ENCODE data around the gene CLDN22.

The CLDN22 gene

DNA sequence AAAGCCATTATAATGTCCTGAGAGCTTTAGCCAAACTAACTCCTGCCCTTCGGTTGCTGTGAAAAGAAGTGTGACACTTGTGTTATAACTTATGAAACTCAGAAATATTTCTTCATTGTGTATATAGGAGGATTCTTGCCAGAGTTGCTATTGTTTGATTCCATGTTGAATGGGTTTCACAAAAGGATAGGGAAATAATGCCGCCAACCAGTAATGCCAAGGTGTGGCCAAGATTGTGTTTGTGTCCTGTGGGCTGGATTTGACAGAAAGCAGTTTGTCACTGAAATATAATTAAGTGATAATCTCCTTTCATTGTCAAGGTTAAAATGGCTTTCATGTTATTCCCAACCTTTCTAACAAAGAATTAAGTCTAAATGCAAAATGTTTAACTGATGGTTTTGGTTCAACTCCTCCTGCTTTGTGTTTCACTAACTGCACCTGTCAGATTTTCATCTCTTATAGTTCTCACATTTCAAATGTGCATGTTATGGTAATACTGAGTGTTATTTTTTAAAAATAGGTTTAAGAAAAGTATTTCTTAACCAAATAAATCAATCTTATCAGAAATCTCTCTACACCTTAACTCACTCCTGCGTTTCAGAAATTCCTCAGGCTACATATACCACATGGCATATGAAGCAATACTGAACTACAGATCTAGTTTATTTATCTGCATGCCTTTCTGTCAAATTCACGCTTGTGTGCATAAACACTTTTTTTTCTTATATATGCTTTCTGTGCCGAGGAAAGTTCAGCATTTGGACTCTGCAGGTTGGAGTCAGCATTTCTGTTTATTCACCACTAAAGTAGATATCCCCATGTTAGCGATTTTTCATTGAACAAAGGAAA lies at the start of gene CLDN22:
Gene CLDN22, minus strand, starts transcription at position 66 of the 849 bp plus-strand sequence. Its CDS starts 58 bp downstream, at position 8.
- TF ChIP-seq, protein P1, sequence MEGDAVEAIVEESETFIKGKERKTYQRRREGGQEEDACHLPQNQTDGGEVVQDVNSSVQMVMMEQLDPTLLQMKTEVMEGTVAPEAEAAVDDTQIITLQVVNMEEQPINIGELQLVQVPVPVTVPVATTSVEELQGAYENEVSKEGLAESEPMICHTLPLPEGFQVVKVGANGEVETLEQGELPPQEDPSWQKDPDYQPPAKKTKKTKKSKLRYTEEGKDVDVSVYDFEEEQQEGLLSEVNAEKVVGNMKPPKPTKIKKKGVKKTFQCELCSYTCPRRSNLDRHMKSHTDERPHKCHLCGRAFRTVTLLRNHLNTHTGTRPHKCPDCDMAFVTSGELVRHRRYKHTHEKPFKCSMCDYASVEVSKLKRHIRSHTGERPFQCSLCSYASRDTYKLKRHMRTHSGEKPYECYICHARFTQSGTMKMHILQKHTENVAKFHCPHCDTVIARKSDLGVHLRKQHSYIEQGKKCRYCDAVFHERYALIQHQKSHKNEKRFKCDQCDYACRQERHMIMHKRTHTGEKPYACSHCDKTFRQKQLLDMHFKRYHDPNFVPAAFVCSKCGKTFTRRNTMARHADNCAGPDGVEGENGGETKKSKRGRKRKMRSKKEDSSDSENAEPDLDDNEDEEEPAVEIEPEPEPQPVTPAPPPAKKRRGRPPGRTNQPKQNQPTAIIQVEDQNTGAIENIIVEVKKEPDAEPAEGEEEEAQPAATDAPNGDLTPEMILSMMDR (IDR thresholded peaks at IDR 0.05; ENCODE audit: control extremely low read depth, extremely low read depth, low read depth, missing control alignments): no peak
- CTCF ChIA-PET: interaction anchor here (1.0 to 1.3 kb wide), 2 partner anchors 12 to 22 kb away, joined by 3 read pairs; no protein-coding TSS in a partner anchor
- POLR2A ChIA-PET: no interaction called here
- no peak for DNase-seq (ENCODE audit: extremely low spot score)

DNA sequence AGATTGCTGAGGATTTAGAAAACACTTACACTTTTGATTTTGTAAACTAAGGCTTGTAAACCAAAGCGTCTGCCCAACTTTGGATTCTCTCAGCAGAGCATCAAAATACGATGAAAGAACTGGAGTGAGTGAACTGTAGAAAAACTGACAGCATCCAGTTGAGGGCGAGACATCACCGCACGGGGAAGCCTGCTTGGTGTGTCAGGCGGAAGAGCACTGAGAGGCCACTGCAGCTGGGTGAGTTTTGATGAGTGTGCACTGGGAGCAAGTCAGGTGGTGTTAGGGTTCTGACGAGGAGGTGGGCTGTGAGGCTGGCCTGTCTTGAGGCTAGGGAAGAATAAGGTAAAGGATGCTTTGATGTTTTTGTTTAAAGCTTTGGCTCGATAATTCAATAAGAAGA lies 49.0 kb upstream of the CLDN22 start:
- CTCF ChIA-PET: no interaction called here
- TF ChIP-seq, protein P1 (IDR thresholded peaks at IDR 0.05; ENCODE audit: control extremely low read depth, extremely low read depth, low read depth, missing control alignments): no peak
- POLR2A ChIA-PET: no interaction called here
- DNase-seq (ENCODE audit: extremely low spot score): no peak

GRCh38 chr4:183366206-183366835 lies 46.2 kb upstream of the CLDN22 start:
- DNase-seq (ENCODE audit: extremely low spot score): no peak
- TF ChIP-seq, protein P1 (IDR thresholded peaks at IDR 0.05; ENCODE audit: control extremely low read depth, extremely low read depth, low read depth, missing control alignments): no peak
- POLR2A ChIA-PET: no interaction called here
- CTCF ChIA-PET: no interaction called here

GRCh38 chr4:183364025-183364424 lies 43.9 kb upstream of the CLDN22 start:
- no peak for DNase-seq (ENCODE audit: extremely low spot score)
- TF ChIP-seq, protein P1 (IDR thresholded peaks at IDR 0.05; ENCODE audit: control extremely low read depth, extremely low read depth, low read depth, missing control alignments): no peak
- ChIA-PET POLR2A (no interaction called here), CTCF (interaction anchor here (1.1 kb wide), 1 partner anchor 9 kb away, joined by 3 read pairs; no protein-coding TSS in a partner anchor)

- ChIA-PET POLR2A (no interaction called here), CTCF (no interaction called here)
- no peak for DNase-seq (ENCODE audit: extremely low spot score)
- TF ChIP-seq, protein P1 (IDR thresholded peaks at IDR 0.05; ENCODE audit: control extremely low read depth, extremely low read depth, low read depth, missing control alignments): no peak
These were observed 43.0 kb upstream of the CLDN22 start for GRCh38 chr4:183362916-183363542.

GRCh38 chr4:183362036-183362435 lies 42.0 kb upstream of the CLDN22 start:
- POLR2A ChIA-PET: interaction anchor here (0.7 kb wide), 1 partner anchor 363 kb away, joined by 5 read pairs; no protein-coding TSS in a partner anchor
- CTCF ChIA-PET: no interaction called here
- TF ChIP-seq, protein P1 (IDR thresholded peaks at IDR 0.05; ENCODE audit: control extremely low read depth, extremely low read depth, low read depth, missing control alignments): no peak
- no peak for DNase-seq (ENCODE audit: extremely low spot score)

All from GM10248 (cell line).